Upper lobe of left lung (tissue), 4 donors: ENCODE results near the gene GSAP.

Source experiments
- CTCF ChIP-seq, 6 experiments: fragments of 450-650 bp in 4 of 6; fragments of 200-600 bp in 2 of 6; sonication (generic) in 2 of 6; IDR thresholded peaks; one replicate each; pipeline ENCODE4 v1.5.1; 2016 to 2019; ENCODE audit warnings: antibody characterized with exemption in 6 of 6
- EP300 ChIP-seq, 4 donors: sonication (generic); formaldehyde crosslinking; IDR thresholded peaks; one replicate each; pipeline ENCODE4 v1.5.1; 2017; ENCODE audit warnings: antibody characterized with exemption in 4 of 4, control low read depth in 2 of 4
- POLR2A ChIP-seq, 4 donors: fragments of 450-650 bp; IDR thresholded peaks; one replicate each; pipeline ENCODE4 v1.5.1; 2016 to 2017; ENCODE audit warnings: antibody characterized with exemption in 4 of 4, mild to moderate bottlenecking in 2 of 4
- POLR2AphosphoS5 ChIP-seq, 2 donors: sonication (generic); formaldehyde crosslinking; IDR thresholded peaks; one replicate each; pipeline ENCODE4 v1.5.1; 2017; ENCODE audit warnings: antibody characterized with exemption in 2 of 2

GRCh38 chr7:77335581-77335980 is 80.6 kb downstream of the GSAP start:
- TF ChIP-seq CTCF (IDR thresholded peaks at IDR 0.05) (no peak), POLR2A (IDR thresholded peaks at IDR 0.05) (no peak), POLR2AphosphoS5 (IDR thresholded peaks at IDR 0.05) (no peak), EP300 (IDR thresholded peaks at IDR 0.05) (no peak)
